IPS-NIHi7 (cell line): ENCODE results near the gene TST.

Experiments
- DNase-seq: peaks from one replicate; pipeline ENCODE4 v3.0.0; 2012; ENCODE audit warnings: mixed read lengths; ENCODE audit errors: extremely low spot score

Gene TST

GRCh38 chr22:37032134-37032534 is 12.9 kb upstream of the TST start:
- no peak for DNase-seq

- DNase-seq: no peak
Measured at GRCh38 chr22:37030560-37031281, 11.5 kb upstream of the TST start.

- no peak for DNase-seq
Measured at GRCh38 chr22:37028692-37029674, 9.7 kb upstream of the TST start.

DNA sequence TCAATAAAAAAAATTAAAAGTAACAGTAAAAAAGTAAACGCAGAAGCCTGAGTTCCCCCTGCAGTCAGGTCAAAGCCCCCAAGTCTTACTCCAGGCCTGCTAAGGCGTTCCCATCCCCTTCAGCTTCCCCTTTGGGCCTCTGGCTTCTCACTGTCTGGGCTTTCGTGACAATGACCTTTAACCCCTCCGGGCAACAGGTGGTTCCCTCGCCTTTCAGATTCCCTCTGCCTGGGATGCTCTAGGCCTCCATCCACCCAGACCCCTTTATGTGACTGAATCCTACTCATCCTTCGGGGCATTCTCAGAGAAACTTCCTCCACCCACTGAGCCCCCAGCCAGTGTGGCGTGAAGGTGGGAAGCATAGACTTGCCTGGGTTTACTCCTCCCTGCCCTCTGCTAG is 8.3 kb upstream of the TST start:
- no peak for DNase-seq

DNA sequence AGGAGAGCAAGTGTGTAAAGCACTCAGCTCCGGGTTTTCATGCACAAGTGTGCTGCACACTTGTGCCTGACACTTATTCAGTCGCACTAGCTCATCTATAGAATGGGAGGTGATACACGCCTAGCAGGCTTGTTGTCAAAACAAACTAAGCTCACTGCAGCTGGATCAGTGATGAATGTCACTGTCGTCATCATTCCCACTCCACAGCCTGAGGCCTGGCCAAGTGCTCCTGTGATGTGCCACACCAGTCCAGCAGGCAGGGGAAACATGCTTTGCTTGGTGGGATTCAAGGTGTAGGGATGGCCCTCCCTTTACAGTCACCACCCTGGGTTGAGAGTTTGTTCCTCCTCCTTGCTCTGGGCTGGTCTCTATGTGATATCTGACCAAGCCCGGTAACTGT is 7.1 kb upstream of the TST start:
- DNase-seq: no peak

DNA sequence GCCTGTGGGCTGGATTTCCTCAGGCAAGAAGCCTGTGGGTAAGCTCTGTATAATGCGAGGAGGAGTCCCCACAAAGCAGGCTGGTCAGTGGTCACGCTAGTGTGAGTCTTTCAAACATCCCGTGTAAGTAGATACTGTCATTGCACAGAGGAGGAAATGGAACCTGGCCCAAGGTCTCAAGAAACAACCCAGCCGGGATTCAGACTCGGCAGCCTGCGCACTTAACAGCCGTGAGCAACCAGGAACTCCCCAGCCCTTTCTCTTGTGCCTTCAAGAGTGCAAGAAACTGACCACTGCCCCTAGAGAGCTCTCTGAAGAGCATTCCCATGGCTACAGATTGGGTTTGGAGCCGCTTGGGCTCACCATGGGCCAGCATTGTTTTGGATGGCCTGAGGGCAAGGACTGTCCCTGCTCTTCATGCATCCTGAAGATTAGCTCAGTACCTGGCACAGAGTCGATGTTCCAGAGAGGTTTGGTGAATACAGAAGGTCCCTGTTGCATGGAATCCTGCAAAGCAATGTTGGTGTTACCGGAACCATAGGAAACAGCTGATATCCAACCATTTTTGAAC is 6.3 kb upstream of the TST start:
- no peak for DNase-seq

GRCh38 chr22:37024339-37025157 is 5.3 kb upstream of the TST start:
- no peak for DNase-seq

- DNase-seq: no peak
Measured at GRCh38 chr22:37023743-37024338, 4.6 kb upstream of the TST start.

DNA sequence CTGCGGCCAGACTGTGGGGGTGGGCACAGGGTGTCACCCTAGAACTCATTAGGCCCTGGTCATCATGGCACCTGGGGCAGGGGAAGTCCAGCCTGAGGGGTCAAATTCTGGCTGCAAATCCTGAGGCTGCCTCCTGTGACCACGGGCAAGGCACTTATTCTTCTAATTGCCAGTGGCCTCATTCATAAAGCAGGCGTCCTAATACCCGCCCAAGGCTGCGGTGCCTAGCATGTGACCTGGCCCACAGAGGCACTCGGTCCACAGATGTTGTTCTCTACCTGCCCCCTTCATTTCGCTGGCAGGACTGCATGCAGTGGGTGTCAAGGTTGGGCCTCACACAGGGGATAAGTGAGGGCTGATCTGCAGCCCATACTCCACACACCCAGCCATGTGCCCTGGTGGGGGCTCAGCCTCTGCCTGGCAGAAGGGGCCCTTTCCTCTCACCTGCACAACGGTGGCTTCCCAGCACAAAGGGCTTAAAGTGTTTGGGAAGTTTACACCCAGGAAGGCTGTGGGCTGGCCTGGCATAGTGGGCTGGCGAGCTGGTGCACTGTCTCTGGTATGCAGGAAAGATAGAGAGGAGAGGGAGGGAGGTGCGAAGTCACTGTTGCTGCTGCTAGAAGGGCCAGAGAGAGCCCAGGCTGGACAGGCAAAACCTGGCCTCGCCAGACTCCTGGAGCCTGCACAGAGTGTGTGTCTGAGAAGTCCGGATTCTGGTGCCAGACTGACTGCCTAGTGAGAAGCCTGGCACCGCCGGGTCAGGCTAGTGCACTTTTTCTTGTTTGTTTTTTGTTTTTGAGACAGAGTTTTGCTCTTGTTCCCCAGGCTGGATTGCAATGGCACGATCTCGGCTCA is 3.5 kb upstream of the TST start:
- DNase-seq: no peak

GRCh38 chr22:37021710-37022482 is 2.6 kb upstream of the TST start:
- DNase-seq: peak; percentile 73

DNA sequence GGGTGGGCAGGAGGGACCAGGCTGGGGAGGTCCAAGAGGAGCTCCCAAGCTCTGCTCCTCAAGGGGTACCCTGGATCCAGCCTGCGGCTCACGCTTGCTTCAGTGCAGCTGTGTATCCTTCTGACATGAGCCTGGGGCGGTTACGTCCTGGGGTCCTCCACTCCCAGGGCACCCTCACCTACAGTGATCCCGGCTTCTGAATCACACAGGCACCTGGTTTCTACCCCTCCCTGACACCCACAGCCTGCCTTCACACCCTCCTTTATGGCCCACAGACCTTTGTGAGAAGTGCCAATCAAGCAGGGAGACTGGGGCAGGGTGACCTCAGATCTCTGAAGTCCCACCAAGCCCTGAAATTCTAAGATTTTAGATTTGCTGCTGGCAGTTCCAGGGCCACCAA is 1.8 kb upstream of the TST start:
- DNase-seq: no peak

DNA sequence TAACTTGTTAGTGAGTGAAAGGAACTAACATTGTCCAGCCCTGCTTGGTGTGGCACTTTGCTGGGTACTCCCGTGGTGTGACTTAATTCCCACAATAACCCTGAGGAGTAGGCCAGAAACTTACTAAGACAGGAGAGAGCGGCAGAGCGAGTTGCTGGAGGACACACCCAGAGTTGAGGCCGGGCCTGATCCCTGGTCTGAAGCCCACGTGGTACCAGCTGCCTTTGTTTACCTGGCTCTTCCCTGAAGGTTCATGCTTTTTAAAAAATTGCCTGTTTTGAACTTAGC is 889 bp upstream of the TST start:
- DNase-seq: no peak

- DNase-seq: peak; percentile 59
Measured at GRCh38 chr22:37018815-37019308, 385 bp downstream of the TST start.

DNA sequence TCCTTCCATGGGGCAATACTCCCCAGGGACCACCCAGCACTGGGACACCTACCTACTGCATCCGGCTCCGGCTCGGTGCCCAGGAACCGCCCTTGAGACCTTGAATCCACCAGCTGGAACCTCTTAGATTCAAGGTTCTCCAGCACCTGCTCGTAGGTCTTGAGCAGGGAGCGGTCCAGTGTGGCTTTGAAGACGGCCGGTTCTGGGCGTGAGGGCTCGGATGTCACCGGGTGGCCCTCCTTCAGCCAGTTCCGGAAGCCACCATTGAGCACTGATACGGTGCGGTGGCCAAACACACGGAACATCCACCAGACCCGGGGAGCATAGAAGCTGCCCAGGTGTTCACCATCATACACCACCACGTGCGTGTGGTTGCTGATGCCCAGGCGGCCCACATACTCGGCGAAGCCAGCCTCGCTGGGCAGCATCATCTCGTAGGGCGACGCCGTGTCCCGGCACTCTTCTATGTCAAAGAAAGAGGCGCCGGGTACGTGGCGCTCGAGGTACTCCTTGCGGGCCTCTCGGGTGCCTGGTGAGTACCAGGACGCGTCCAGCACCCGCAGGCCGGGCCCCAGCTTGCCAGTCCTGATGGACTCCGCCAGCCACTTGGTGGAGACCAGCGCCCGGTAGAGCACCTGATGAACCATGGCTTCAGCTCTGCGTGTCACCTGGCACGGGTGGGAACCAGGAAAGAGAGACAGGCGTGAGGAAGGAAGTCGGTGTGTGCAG is 997 bp downstream of the TST start:
- DNase-seq: no peak

- DNase-seq: no peak
Measured at GRCh38 chr22:37017356-37017755, 1.9 kb downstream of the TST start.

GRCh38 chr22:37016134-37016910 is 2.9 kb downstream of the TST start:
- no peak for DNase-seq

DNA sequence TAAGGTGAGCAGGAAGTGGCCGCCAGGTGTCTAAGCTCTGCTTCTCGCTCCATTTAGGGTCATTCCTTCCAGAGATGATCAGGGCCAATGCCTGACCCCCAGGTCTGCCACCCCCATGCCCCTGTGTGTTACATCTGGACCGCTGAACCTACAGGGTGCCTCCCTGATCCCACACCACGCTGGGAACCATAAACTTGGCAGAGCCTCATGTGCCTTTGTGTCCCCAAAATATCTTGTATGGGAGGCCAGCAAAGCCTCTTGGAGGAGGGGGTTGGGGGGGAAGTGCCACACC is 3.7 kb downstream of the TST start:
- no peak for DNase-seq

DNA sequence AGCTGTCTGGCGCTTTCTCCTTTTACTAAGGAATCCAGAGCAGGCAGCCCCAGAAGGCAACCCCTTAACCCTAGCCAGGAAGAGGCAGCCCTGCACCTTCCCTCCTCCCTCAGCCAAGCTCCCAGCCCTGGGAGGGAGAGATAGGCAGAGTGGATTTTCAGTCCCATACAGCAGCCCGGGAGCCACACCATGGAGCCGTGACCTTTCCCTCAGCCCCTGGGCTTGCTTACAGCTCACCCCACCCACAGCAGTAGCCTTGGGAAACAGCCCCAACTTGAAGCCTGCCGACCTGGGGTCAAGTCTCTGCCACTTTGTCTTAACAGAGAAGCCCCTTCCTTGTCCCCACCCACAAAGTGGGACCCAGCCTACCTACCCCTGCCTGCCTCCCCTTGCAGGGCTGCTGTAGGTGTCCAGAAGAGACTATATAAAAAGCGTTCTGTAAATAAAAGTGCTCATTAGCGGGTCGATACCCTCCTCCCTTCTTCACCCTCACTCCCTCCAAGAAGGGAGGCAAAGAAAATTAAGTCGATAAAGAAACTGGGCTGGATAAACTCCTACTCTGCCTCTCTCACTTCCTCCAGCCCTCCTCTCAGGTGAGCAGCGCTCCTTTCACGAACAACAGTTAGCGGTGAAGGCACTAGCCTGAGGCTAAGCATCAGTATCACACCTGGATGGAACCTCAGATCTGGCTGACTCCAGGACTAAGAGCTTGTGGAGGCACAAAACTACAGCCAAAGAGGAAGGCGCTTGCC is 4.2 kb downstream of the TST start:
- no peak for DNase-seq
